H9 (cell line): Measurements from ENCODE around the gene VPS45. TPM values are rescaled to one million over a fixed set of nuclear protein-coding genes. Genes with fewer than 3 reads are reported as not detected.
A peak's percentile ranks its signal among the peaks of the same experiment; 100 is the strongest.
"Not testable (repeated sequence)": the region's sequence is repeated elsewhere in the genome, so short reads cannot be mapped to it uniquely, and the experiment has no call there.

Source experiments
- DNase-seq: peaks from one replicate; pipeline ENCODE4 v3.0.0-alpha.2; 2017
- H2AFZ ChIP-seq: one replicate; pipeline ENCODE4 v1.6.1; 2013; ENCODE audit warnings: mild to moderate bottlenecking, low read length, control low read depth, moderate library complexity
- H2AK5ac ChIP-seq: 2 replicates; pipeline ENCODE4 v1.6.1; 2013; ENCODE audit warnings: low read length, control low read depth, mixed read lengths; ENCODE audit not compliant: insufficient read length
- H2BK120ac ChIP-seq: one replicate; pipeline ENCODE4 v1.6.1; 2013; ENCODE audit warnings: low read depth, mild to moderate bottlenecking, low read length, control low read depth, inconsistent platforms; ENCODE audit not compliant: poor library complexity, severe bottlenecking
- H2BK12ac ChIP-seq: 2 replicates; pipeline ENCODE4 v1.6.1; 2013; ENCODE audit warnings: low read length, control low read depth, mixed read lengths, low read depth; ENCODE audit not compliant: insufficient read length
- H2BK15ac ChIP-seq: 2 replicates; pipeline ENCODE4 v1.6.1; 2013; ENCODE audit warnings: low read depth, low read length, control low read depth
- H2BK20ac ChIP-seq: one replicate; pipeline ENCODE4 v1.6.1; 2013; ENCODE audit warnings: low read depth, mild to moderate bottlenecking, low read length, control low read depth, inconsistent platforms; ENCODE audit not compliant: poor library complexity, severe bottlenecking
- H2BK5ac ChIP-seq: 2 replicates; pipeline ENCODE4 v1.6.1; 2013; ENCODE audit warnings: low read length, control low read depth, mixed read lengths; ENCODE audit not compliant: insufficient read length
- H3K14ac ChIP-seq: 2 replicates; pipeline ENCODE4 v1.6.1; 2013; ENCODE audit warnings: low read length, control low read depth; ENCODE audit not compliant: insufficient read depth
- H3K18ac ChIP-seq: 2 replicates; pipeline ENCODE4 v1.6.1; 2013; ENCODE audit warnings: low read depth, mild to moderate bottlenecking, mixed read lengths, low read length, control low read depth; ENCODE audit not compliant: insufficient read length
- H3K23ac ChIP-seq: 2 replicates; pipeline ENCODE4 v1.6.1; 2013; ENCODE audit warnings: low read length, control low read depth, mixed read lengths, low read depth; ENCODE audit not compliant: insufficient read length
- H3K23me2 ChIP-seq: 2 replicates; pipeline ENCODE4 v1.6.1; 2013; ENCODE audit warnings: low read depth, mild to moderate bottlenecking, mixed read lengths, low read length, control low read depth; ENCODE audit not compliant: insufficient read length, poor library complexity, severe bottlenecking
- H3K27ac ChIP-seq: 2 replicates; pipeline ENCODE4 v1.5.1; 2013; ENCODE audit warnings: low read length, control low read depth, mixed read lengths, low read depth; ENCODE audit not compliant: insufficient read length
- H3K27me3 ChIP-seq: 2 replicates; pipeline ENCODE4 v1.6.1; 2013; ENCODE audit warnings: low read length, control low read depth, inconsistent platforms; ENCODE audit not compliant: insufficient read depth
- H3K4ac ChIP-seq: 2 replicates; pipeline ENCODE4 v1.6.1; 2013; ENCODE audit warnings: low read depth, mild to moderate bottlenecking, control low read depth, inconsistent platforms, low read length, moderate library complexity
- H3K4me1 ChIP-seq: 2 replicates; pipeline ENCODE4 v1.6.1; 2013; ENCODE audit warnings: low read length, control low read depth, inconsistent platforms; ENCODE audit not compliant: insufficient read depth
- H3K4me2 ChIP-seq: 2 replicates; pipeline ENCODE4 v1.6.1; 2013; ENCODE audit warnings: low read length, control low read depth, mixed read lengths; ENCODE audit not compliant: insufficient read length, insufficient read depth
- H3K56ac ChIP-seq: 2 replicates; pipeline ENCODE4 v1.6.1; 2013; ENCODE audit warnings: low read depth, mild to moderate bottlenecking, mixed read lengths, low read length, control low read depth; ENCODE audit not compliant: insufficient read length
- H3K79me1 ChIP-seq: 2 replicates; pipeline ENCODE4 v1.6.1; 2013; ENCODE audit warnings: low read depth, mild to moderate bottlenecking, moderate library complexity, low read length, control low read depth, inconsistent platforms; ENCODE audit not compliant: insufficient read depth, poor library complexity, severe bottlenecking
- H3K79me2 ChIP-seq: 2 replicates; pipeline ENCODE4 v1.6.1; 2013; ENCODE audit warnings: low read length, control low read depth, inconsistent platforms; ENCODE audit not compliant: insufficient read depth
- H3K9ac ChIP-seq: 2 replicates; pipeline ENCODE4 v1.6.1; 2013; ENCODE audit warnings: low read length, control low read depth, mixed read lengths; ENCODE audit not compliant: insufficient read length; ENCODE audit errors: extremely low read depth
- H3K9me3 ChIP-seq: one replicate; pipeline ENCODE4 v1.6.1; 2013; ENCODE audit warnings: low read depth, low read length, inconsistent platforms; ENCODE audit not compliant: control insufficient read depth
- H3T11ph ChIP-seq: one replicate; pipeline ENCODE4 v1.6.1; 2013; ENCODE audit warnings: mild to moderate bottlenecking, low read length, control low read depth, inconsistent platforms
- H4K20me1 ChIP-seq: one replicate; pipeline ENCODE4 v1.6.1; 2013; ENCODE audit not compliant: control insufficient read depth, insufficient read length, insufficient read depth
- H4K5ac ChIP-seq: 2 replicates; pipeline ENCODE4 v1.6.1; 2013; ENCODE audit warnings: low read depth, mild to moderate bottlenecking, mixed read lengths, low read length, control low read depth; ENCODE audit not compliant: insufficient read length
- H4K8ac ChIP-seq: replicated peaks from 2 replicates; pipeline ENCODE4 v1.6.1; 2013; ENCODE audit warnings: low read length, control low read depth, mixed read lengths, low read depth; ENCODE audit not compliant: insufficient read length
- H4K91ac ChIP-seq: 2 replicates; pipeline ENCODE4 v1.6.1; 2013; ENCODE audit warnings: low read depth, mild to moderate bottlenecking, moderate library complexity, mixed read lengths, low read length, control low read depth; ENCODE audit not compliant: insufficient read length
- H3K27ac Mint-ChIP-seq, 3 experiments: 2 replicates in 2 of 3; 3 replicates in 1 of 3; pipeline ENCODE4 v1.8.0; 2020 to 2021; ENCODE audit warnings: mixed read lengths in 3 of 3, mild to moderate bottlenecking in 1 of 3, moderate library complexity in 1 of 3
- H3K27me3 Mint-ChIP-seq: 2 replicates; pipeline ENCODE4 v1.8.0; 2021; ENCODE audit warnings: low read depth, mild to moderate bottlenecking, moderate library complexity, mixed read lengths
- H3K36me3 Mint-ChIP-seq, 3 experiments: 2 replicates in 2 of 3; 3 replicates in 1 of 3; pipeline ENCODE4 v1.8.0; 2020 to 2021; ENCODE audit warnings: low read depth in 3 of 3, mixed read lengths in 3 of 3; ENCODE audit not compliant: insufficient read depth in 1 of 3
- H3K4me1 Mint-ChIP-seq, 2 experiments: 2 replicates each; pipeline ENCODE4 v1.8.0; 2020; ENCODE audit warnings: mixed read lengths in 2 of 2
- H3K4me3 Mint-ChIP-seq, 2 experiments: 2 replicates in 1 of 2; 3 replicates in 1 of 2; pipeline ENCODE4 v1.8.0; 2020 to 2021; ENCODE audit warnings: mild to moderate bottlenecking in 2 of 2, mixed read lengths in 2 of 2, moderate library complexity in 1 of 2
- H3K9me3 Mint-ChIP-seq, 2 experiments: 2 replicates in 1 of 2; 3 replicates in 1 of 2; pipeline ENCODE4 v1.8.0; 2020; ENCODE audit warnings: mild to moderate bottlenecking in 2 of 2, mixed read lengths in 2 of 2, moderate library complexity in 1 of 2
- WGBS: extraction: QIAGEN DNeasy Blood & Tissue Kit; methylation state at CpG from one replicate; pipeline ENCODE4 v1.1.7; 2013; ENCODE audit warnings: missing lambda C conversion rate, low lambda C conversion rate, mixed read lengths; ENCODE audit not compliant: insufficient read length; ENCODE audit errors: extremely low coverage; 5-methylcytosine and 5-hydroxymethylcytosine counted together
- total RNA-seq: library from RNA; stranded (reverse); gene quantifications from 2 replicates; pipeline ENCODE4 v1.2.1, GENCODE V29; 2021
- TF ChIP-seq, protein P1 (sequence below): fragments of 200-600 bp; sonication (generic); conservative IDR thresholded peaks from 3 replicates; pipeline ENCODE4 v1.8.0; 2021; ENCODE audit warnings: antibody characterized with exemption, mild to moderate bottlenecking

The VPS45 gene
- total RNA-seq, 1 experiment from 2014 or later, result 31.8 TPM

DNA sequence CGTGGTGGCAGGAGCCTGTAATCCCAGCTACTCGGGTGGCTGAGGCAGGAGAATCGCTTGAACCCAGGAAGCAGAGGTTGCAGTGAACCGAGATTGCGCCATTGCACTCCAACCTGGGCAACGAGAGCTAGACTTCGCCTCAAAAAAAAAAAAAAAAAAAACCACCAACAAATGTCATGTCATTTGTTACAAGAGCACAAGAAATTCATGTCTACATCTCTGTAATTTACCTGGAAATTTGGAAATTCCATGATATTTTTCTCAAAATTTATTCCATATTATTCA is 16.5 kb upstream of the VPS45 start:
- Histone ChIP-seq H3K4ac (no peak overlapping the region), H3K79me2 (no peaks in the 10 kb centered on the region), H4K5ac (no peak overlapping the region), H3K23ac (no peak overlapping the region), H2BK5ac (no peak overlapping the region), H3K14ac (no peak overlapping the region), H3K56ac (no peak overlapping the region), H3K4me1 (no peaks in the 10 kb centered on the region), H2AK5ac (no peak overlapping the region), H3K18ac (no peak overlapping the region), H2BK20ac (no peak overlapping the region), H4K20me1 (no peaks in the 10 kb centered on the region), H3K4me2 (no peak overlapping the region), H2BK15ac (no peak overlapping the region), H3K9me3 (no peaks in the 10 kb centered on the region), H3K27me3 (no peaks in the 10 kb centered on the region), H4K8ac (no peak overlapping the region), H3K9ac (no peak overlapping the region), H3T11ph (no peak overlapping the region), H2BK120ac (no peak overlapping the region), H3K79me1 (no peaks in the 10 kb centered on the region), H3K23me2 (no peaks in the 10 kb centered on the region), H2BK12ac (no peak overlapping the region), H4K91ac (no peak overlapping the region), H3K27ac (no peak overlapping the region), H2AFZ (no peak overlapping the region)
- WGBS, result no CpG with 5 or more reads among the region's 7 CpGs
- Mint-ChIP-seq H3K4me1 (peaks cover 7 to 8% of the 10 kb centered on the region in 2 experiments), H3K9me3 (no peaks in the 10 kb centered on the region), H3K4me3 (no peak overlapping the region), H3K27ac (peak overlapping the region in 1 of 3 experiments; percentile 42; a peak in 1 of 7 replicates), H3K27me3 (no peaks in the 10 kb centered on the region), H3K36me3 (no peaks in the 10 kb centered on the region)
- no peak for DNase-seq
- TF ChIP-seq, protein P1, sequence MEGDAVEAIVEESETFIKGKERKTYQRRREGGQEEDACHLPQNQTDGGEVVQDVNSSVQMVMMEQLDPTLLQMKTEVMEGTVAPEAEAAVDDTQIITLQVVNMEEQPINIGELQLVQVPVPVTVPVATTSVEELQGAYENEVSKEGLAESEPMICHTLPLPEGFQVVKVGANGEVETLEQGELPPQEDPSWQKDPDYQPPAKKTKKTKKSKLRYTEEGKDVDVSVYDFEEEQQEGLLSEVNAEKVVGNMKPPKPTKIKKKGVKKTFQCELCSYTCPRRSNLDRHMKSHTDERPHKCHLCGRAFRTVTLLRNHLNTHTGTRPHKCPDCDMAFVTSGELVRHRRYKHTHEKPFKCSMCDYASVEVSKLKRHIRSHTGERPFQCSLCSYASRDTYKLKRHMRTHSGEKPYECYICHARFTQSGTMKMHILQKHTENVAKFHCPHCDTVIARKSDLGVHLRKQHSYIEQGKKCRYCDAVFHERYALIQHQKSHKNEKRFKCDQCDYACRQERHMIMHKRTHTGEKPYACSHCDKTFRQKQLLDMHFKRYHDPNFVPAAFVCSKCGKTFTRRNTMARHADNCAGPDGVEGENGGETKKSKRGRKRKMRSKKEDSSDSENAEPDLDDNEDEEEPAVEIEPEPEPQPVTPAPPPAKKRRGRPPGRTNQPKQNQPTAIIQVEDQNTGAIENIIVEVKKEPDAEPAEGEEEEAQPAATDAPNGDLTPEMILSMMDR, result no peak

DNA sequence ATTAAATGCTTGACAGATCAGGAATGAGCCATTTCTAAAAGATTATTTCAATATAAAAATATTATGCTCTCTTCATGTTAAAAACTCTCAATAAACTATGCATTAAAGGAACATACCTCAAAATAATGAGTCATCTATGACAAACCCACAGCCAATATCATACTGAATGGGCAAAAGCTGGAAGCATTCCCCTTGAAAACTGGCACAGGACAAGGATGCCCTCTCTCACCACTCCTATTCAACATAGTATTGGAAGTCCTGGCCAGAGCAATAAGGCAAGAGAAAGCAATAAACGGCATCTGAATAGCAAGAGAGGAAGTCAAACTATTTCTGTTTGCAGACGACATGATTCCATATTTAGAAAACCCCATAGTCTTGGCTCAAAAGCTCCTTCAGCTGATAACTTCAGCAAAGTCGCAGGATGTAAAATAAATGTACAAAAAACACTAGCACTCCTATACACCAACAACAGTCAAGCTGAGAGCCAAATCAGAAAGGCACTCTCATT is 15.6 kb upstream of the VPS45 start:
- not testable (repeated sequence) for H3K56ac ChIP-seq, H2AK5ac ChIP-seq, H3K18ac ChIP-seq, H4K5ac ChIP-seq, H3K14ac ChIP-seq, H2AFZ ChIP-seq, H3K23ac ChIP-seq, H4K20me1 ChIP-seq, H2BK12ac ChIP-seq, H2BK5ac ChIP-seq, H2BK15ac ChIP-seq, H3K4me3 Mint-ChIP-seq, H2BK20ac ChIP-seq, H3K4ac ChIP-seq, H3K27ac ChIP-seq, H3K23me2 ChIP-seq, H3K79me1 ChIP-seq, H3K79me2 ChIP-seq, H4K8ac ChIP-seq, H3K27ac Mint-ChIP-seq, DNase-seq, H3K9me3 ChIP-seq, H3K9ac ChIP-seq, H3K4me1 Mint-ChIP-seq, H3T11ph ChIP-seq, H4K91ac ChIP-seq, H3K9me3 Mint-ChIP-seq, H3K4me2 ChIP-seq, H3K27me3 Mint-ChIP-seq, H3K4me1 ChIP-seq, H2BK120ac ChIP-seq, H3K36me3 Mint-ChIP-seq, H3K27me3 ChIP-seq
- no CpG with 5 or more reads among the region's 3 CpGs for WGBS
